Measurements from ENCODE around the gene PDGFA. TPM values are rescaled to one million over a fixed set of nuclear protein-coding genes. Genes with fewer than 3 reads are reported as not detected.

Gene PDGFA
- total RNA-seq, 1 donor from 2014 or later: 9.8 TPM

DNA sequence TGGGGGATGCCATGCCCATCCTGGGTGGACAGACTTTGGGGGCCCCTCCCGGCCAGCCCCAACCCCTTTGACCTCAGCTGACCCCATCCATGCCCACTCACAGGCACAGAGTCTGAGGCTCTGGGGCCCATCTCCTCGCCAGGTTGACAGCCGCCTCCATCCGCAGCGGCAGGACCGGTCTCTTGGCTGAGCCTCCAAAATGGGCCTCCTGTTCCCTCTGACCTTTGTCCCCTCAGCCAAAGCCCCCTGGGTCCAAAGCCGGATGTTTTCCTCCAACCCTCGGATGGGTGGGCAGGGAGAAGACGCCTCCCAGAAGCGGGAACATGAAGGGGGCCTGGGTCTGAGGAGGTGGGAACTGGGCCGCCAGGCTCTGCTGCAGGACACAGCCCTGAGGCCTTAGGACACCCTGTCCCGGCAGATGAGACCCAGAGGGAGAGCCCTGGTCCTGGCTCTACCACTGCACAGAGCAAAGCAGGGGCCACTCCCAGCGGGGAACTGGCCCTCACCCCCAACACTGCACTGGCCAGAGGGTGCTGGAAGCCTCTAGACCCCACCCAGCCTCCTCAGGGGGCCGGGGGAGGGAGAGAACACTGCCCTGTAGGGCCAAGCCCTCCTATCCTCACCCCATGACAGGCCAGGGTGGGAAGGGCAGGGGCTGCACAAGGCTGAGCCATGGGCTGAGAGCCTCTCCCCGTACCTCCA, 12.6 kb downstream of the PDGFA start:
- no peak overlapping the region for H3K27ac ChIP-seq
- H3K4me2 ChIP-seq: no peak overlapping the region
- TF ChIP-seq, protein P1, sequence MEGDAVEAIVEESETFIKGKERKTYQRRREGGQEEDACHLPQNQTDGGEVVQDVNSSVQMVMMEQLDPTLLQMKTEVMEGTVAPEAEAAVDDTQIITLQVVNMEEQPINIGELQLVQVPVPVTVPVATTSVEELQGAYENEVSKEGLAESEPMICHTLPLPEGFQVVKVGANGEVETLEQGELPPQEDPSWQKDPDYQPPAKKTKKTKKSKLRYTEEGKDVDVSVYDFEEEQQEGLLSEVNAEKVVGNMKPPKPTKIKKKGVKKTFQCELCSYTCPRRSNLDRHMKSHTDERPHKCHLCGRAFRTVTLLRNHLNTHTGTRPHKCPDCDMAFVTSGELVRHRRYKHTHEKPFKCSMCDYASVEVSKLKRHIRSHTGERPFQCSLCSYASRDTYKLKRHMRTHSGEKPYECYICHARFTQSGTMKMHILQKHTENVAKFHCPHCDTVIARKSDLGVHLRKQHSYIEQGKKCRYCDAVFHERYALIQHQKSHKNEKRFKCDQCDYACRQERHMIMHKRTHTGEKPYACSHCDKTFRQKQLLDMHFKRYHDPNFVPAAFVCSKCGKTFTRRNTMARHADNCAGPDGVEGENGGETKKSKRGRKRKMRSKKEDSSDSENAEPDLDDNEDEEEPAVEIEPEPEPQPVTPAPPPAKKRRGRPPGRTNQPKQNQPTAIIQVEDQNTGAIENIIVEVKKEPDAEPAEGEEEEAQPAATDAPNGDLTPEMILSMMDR (IDR thresholded peaks at IDR 0.05): no peak
- no peak for TF ChIP-seq EZH2phosphoT487 (IDR thresholded peaks at IDR 0.05)
- no peak for TF ChIP-seq EZH2 (IDR thresholded peaks at IDR 0.05)
- no peak for DNase-seq (ENCODE audit: low spot score)
- no peaks in the 10 kb centered on the region for H3K27me3 ChIP-seq
- no peaks in the 10 kb centered on the region for H4K20me1 ChIP-seq (ENCODE audit: low read depth)
- H3K4me1 ChIP-seq: no peaks in the 10 kb centered on the region
- no peak overlapping the region for H3K4me3 Mint-ChIP-seq
- no peaks in the 10 kb centered on the region for H3K9me3 Mint-ChIP-seq
- no peak overlapping the region for H3K27ac Mint-ChIP-seq
- no peaks in the 10 kb centered on the region for H3K36me3 ChIP-seq
- no peaks in the 10 kb centered on the region for H3F3A ChIP-seq (ENCODE audit: low read depth)
- no peaks in the 10 kb centered on the region for H3K9me3 ChIP-seq (ENCODE audit: low read depth)
- no peaks in the 10 kb centered on the region for H3K79me2 ChIP-seq (ENCODE audit: low read depth)
- H3K36me3 Mint-ChIP-seq: no peaks in the 10 kb centered on the region
- no peak overlapping the region for H2AFZ ChIP-seq (replicated peaks)
- H3K27me3 Mint-ChIP-seq (ENCODE audit: insufficient read depth, low read depth): peaks cover 6% of the 10 kb centered on the region
- H3K9ac ChIP-seq: no peak overlapping the region
- H3K4me3 ChIP-seq: no peak overlapping the region
- H3K4me1 Mint-ChIP-seq: peaks cover 13% of the 10 kb centered on the region

- Histone ChIP-seq H3K27ac (no peak overlapping the region), H2AFZ (replicated peaks) (no peak overlapping the region), H3K9me3 (ENCODE audit: low read depth) (no peaks in the 10 kb centered on the region), H3K4me3 (no peak overlapping the region), H4K20me1 (ENCODE audit: low read depth) (no peaks in the 10 kb centered on the region), H3K9ac (no peak overlapping the region), H3K27me3 (no peaks in the 10 kb centered on the region), H3F3A (ENCODE audit: low read depth) (no peaks in the 10 kb centered on the region), H3K79me2 (ENCODE audit: low read depth) (no peaks in the 10 kb centered on the region), H3K4me2 (no peak overlapping the region), H3K4me1 (no peaks in the 10 kb centered on the region), H3K36me3 (no peaks in the 10 kb centered on the region)
- TF ChIP-seq, protein P1 (IDR thresholded peaks at IDR 0.05): no peak
- no peak for TF ChIP-seq EZH2 (IDR thresholded peaks at IDR 0.05)
- TF ChIP-seq EZH2phosphoT487 (IDR thresholded peaks at IDR 0.05): no peak
- no peak overlapping the region for H3K27ac Mint-ChIP-seq
- H3K4me3 Mint-ChIP-seq: no peak overlapping the region
- no peaks in the 10 kb centered on the region for H3K36me3 Mint-ChIP-seq
- no peaks in the 10 kb centered on the region for H3K9me3 Mint-ChIP-seq
- DNase-seq (ENCODE audit: low spot score): no peak
- peaks cover 13% of the 10 kb centered on the region for H3K4me1 Mint-ChIP-seq
- H3K27me3 Mint-ChIP-seq (ENCODE audit: insufficient read depth, low read depth): peaks cover 6% of the 10 kb centered on the region
Measured at GRCh38 chr7:506391-506831, 13.2 kb downstream of the PDGFA start.

GRCh38 chr7:505171-505570, 14.5 kb downstream of the PDGFA start:
- Histone ChIP-seq H4K20me1 (ENCODE audit: low read depth) (no peaks in the 10 kb centered on the region), H2AFZ (replicated peaks) (no peak overlapping the region), H3K4me3 (no peak overlapping the region), H3K9ac (no peak overlapping the region), H3K27me3 (no peaks in the 10 kb centered on the region), H3K9me3 (ENCODE audit: low read depth) (no peaks in the 10 kb centered on the region), H3K4me2 (no peak overlapping the region), H3K4me1 (no peaks in the 10 kb centered on the region), H3F3A (ENCODE audit: low read depth) (no peaks in the 10 kb centered on the region), H3K27ac (no peak overlapping the region), H3K36me3 (no peaks in the 10 kb centered on the region), H3K79me2 (ENCODE audit: low read depth) (no peaks in the 10 kb centered on the region)
- Mint-ChIP-seq H3K4me3 (peak overlapping the region; percentile 35), H3K27me3 (ENCODE audit: insufficient read depth, low read depth) (peaks cover 6% of the 10 kb centered on the region), H3K9me3 (no peaks in the 10 kb centered on the region), H3K4me1 (peaks cover 17% of the 10 kb centered on the region), H3K27ac (peak overlapping the region; percentile 91), H3K36me3 (no peaks in the 10 kb centered on the region)
- TF ChIP-seq EZH2 (IDR thresholded peaks at IDR 0.05) (no peak), EZH2phosphoT487 (IDR thresholded peaks at IDR 0.05) (no peak)
- TF ChIP-seq, protein P1 (IDR thresholded peaks at IDR 0.05): no peak
- no peak for DNase-seq (ENCODE audit: low spot score)
